CD4-positive, alpha-beta T cell treated with Interleukin-17A for 4 hours (primary cell): ENCODE data around the gene TBPL1.
"Not testable (repeated sequence)": the region's sequence is repeated elsewhere in the genome, so short reads cannot be mapped to it uniquely, and the experiment has no call there.

Experiments
- DNase-seq: peaks from one replicate; pipeline ENCODE4 v3.0.0-alpha.2; 2020; ENCODE audit warnings: mixed read lengths

The TBPL1 gene

DNA sequence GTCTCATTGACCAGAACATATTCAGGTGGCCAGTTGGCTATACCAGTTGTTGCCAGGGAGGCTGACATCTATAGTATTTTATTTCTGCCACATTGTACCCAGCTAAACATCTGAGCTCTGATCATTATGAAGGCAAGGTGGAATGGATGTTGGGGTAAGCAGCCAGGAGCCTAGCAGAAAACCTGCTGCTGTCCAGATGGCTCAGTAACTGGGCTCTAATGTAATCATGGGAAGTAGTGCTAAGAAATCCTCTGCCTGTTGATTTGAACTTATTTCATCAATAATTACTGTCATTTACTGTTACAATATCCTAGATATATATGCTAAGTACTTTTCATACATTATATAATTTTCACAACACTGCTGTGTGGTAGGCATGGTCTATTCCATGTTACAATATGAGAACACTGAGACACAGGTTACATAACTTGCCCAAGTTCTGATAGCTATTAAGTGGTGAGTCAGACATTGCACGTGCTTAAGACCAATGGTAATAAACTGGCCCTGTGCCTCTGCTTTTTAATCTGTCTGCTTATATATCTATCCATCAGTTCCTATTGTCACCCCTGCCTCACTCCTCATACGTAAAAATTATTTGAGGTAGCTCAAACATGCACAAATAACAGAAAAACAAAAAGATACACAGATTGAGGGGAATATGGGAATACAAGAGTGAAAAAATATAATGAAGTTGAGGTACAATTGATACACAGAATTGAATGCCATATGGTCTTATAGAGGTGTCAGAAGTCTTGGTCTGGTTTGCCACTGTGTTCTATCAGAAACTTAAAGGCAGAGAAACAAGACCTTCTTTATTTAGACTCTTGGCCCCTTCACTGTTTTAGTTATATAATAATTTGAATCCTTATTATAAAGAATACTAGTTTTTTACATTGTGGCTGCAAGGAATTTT, 25.2 kb downstream of the TBPL1 start:
- DNase-seq: no peak

DNA sequence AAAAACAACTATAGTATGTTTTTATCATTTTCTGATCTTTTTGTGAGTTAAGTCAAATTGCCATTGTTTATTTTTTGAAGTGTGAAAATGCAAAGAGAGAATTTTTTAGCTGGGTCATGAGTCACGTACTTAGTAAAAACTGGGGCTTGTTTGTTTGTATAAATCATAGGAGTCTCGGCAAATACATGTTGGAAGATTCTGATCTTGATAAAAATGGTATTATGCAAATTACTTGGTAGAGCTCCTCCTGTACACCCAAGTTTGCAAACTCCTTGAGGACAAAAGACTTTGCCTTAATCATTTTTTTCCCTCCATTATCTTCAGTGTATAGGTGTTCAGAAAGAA, 25.8 kb downstream of the TBPL1 start:
- DNase-seq: no peak

DNA sequence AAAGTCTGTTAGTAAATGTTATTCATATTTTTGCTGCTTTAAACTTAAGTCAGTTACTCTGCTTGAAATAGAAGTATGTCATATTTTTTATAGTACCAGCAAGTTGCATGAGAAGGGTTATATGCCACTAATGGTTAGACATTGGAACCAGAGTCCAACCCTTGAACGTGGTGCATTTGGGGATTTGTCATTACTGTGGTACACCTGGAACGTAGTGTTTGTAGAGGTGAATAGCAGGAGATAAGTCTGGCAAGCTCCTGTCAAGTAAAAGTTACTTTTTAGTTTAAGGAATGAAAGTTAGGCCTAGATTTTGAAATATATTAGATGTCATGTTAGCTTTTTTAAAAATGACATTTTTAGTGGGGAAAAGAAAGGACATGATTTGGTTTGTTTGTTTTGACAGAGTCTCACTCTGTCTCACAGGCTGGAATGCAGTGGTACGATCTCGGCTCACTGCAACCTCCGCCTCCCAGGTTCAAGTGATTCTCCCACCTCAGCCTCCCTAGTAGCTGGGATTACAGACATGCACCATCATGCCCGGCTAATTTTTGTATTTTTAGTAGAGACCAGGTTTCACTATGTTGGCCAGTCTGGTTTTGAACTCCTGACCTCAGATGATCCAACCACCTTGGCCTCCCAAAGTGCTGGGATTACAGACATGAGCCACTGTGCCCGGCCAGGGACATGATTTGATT, 26.4 kb downstream of the TBPL1 start:
- DNase-seq: not testable (repeated sequence)

DNA sequence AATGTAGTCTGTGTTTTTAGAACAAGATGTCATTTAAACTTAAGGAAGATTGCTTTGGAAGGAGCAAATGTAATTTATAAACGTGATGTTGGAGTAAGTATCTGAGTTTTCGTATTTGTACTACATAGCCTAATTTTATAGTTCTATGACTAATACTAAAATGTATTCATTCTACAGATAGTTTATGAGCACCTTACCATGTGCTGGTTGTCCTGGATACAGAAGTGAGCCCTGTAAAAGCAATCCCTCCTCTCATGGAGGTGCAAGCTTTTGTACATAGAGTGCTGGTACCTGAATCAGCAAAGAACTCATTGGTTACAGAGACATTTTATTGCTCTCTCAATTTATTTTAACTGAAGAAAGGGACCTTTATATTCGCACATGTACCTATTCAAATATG, 27.1 kb downstream of the TBPL1 start:
- no peak for DNase-seq

DNA sequence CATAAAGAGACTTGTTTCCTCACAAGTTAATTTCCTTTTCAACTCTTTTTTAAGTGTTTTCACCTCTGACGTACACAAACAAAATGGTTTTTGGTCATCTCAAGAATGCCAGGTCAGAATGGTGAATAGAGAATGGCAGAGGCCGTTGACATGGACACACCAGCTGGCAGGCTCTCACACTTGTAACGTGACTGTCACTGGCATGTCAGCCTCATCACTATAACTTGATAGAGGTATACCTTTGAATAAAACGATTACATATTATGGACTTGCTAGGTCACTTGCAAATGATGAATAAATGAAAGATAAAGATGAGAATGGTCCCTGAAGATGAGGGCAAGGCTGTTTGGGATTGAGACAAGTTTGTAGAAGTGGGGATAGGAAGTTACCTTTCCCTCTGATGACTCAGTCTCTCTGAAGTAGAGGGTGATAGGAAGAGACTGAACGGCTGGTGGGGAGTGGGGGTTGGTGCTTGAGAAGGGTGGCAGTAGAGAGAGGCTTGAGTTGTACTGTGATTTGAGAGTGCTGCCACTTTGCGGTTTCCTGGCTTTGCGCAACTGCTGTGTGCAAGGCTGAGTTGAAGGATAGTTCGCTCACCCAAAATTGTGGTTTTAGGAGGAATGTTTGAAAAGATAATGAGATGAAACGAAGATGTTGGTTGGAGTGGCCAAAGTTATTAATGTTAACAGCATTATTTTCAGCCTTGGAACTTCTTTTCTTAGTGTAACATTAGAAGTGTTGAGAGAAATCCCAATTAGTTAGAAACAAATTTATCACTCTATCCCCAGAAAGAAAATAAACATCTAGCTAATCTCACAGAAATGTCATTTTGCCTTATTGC, 30.3 kb downstream of the TBPL1 start:
- DNase-seq: peak; percentile 78

DNA sequence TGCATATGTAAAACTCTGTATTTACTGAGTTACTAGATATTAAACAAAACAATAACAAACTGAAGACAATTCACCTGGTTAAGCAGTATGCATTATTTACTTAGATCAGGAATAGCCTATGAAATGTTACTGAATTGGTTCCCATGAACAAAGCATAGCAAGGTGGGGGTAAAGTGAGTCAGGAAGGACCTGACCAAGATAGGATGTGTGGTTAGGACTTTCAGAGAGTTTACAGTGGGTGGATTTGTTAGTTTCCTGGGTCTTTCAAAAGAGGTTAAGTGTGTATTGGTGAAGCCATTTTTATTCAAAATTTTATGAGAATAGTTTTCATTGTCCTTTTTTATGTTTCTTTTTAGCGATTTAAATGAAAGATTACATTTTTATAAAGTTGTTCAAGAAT, 32.9 kb downstream of the TBPL1 start:
- DNase-seq: no peak

DNA sequence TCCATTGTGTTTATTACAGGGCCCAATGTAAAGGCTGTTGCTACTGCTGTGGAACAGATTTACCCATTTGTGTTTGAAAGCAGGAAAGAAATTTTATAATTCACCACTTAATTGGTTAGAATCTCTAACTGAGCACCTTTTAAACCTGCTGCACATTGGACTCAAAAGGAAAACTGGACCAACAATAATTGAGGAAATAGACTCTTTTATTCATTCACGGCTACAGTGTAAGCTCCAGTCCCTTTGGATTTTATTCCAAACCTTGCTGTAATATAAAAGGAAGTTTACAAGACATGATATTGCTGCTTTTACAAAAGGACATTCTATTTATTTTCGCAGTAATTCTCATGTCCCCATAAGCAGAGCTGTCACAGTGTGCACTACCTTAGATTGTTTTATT, 33.9 kb downstream of the TBPL1 start:
- DNase-seq: no peak

DNA sequence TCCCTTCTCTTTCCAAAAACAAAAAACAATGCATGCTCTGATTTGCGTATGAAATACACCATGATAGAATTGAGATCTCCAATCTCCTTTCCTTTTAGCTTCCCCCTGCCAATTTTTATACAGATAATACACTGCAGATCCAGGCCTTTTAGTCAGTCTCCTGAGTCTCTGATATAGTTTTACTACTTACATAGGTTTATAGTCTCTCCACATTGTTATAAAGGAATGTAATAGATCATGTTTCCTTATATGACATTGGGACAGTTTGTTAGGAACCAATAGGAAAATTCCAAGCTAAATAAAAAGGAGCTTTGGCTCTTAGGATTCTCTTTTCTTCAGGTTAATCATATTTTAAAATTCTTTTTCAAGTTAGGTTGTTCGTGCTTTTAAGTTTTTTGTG, 36.5 kb downstream of the TBPL1 start:
- DNase-seq: no peak

DNA sequence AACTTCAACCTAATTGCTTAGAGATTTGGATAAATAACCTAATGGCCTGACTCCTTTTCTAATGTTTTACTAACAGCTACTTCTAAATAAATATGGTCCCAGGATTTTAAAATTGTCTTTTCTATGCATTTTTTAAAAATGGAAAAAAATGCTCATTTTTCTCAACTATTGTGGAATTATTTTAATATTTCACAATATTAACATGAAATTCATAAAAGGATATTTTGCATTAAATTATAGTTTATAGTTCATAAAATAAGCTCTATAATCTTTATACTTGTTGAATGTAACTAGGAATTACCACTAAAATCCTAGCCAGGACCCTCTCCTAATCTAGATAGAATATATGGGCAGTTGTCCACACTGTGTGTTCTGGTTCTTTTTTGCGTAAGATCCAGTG, 37.3 kb downstream of the TBPL1 start:
- DNase-seq: no peak

DNA sequence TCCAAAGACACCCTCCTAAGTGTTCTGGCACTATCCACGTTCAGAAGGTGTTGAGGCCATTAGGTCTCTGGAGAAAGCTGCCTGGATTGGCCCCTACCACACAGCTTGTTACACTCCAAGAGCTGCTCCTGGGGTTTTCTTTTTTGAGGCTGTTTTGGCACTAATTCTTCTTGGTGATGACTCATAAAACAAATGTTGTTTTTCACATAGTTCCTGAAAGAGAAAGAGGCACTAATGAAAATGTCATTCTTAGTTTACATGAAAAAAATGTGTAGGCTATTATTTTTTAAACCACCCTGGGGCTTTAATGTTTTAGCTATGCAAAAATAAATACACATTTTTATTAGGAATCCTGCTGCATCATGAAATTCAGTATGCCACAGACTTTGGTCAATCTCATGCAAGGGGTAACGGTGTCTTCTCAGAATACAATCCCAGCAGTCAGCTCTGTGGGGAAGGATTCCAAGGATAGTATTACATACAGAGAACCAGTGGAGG, 38.1 kb downstream of the TBPL1 start:
- DNase-seq: no peak

DNA sequence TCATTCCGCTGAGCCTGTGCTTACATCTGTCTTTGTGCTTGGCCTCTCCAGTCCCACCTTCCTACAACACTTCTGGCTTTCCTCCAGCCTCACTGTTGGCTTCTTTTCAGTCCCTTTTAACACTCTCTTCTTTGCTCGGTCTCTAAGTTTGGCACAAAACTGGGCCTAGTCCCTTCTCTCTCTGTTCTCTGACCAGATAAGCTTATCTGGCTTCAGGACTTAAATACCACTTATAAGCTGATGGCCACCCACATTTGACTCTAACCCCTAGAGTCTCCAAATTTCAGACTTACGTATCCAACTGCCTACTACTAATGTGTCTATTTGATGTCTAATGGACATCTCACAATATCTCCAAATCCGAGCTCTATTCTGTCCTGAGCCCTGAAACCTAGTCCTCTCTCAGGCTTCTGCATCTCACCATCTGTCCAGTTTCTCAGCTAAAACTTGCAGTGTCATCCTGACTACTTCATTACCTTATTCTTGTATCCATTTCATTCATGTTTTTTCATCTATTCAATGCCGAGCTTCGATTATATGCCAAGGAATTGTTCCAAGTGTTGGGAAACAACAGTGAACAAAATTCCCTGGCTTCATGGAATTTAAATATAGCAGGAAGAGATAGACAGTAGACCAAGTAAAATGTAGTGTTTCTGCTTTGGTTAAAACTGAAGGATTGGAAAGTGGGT, 40.1 kb downstream of the TBPL1 start:
- no peak for DNase-seq

DNA sequence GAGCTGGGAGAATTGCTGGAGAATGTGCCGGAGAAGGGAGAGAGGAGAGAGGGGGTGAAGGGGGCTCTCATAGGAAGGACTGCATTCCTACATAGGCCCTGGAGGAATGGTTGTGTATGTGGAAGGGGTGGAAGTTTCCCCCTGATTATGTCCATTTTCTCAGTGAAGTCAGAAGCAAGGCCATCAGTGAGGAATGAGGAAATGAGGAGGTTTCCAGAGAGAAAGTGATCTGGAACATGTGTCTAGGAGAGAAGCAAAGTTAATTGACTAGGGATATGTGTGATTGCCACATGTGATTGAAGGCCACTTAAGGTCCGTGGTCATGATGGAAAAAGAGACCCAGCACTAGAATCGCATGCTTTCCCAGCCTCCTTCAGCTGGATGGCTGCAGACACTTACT, 42.3 kb downstream of the TBPL1 start:
- no peak for DNase-seq

DNA sequence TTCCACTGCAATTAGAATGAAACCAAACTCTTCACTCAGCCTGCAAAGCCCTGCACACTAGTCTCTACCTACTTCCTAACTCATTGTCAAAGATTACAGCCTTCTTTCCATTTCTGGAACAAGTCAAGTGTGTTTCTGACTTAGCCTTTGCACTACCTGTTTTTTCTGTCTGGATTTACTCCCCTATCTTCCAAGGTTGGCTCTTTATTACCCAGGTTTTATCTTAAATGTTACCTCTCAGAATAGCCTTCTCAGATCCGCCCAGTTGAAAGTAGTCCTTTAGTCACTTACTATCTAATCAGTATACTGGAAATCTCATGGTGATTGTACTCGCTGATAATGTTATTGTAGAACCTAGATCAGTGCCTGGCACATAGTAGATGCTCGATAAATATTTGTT, 42.7 kb downstream of the TBPL1 start:
- DNase-seq: no peak

DNA sequence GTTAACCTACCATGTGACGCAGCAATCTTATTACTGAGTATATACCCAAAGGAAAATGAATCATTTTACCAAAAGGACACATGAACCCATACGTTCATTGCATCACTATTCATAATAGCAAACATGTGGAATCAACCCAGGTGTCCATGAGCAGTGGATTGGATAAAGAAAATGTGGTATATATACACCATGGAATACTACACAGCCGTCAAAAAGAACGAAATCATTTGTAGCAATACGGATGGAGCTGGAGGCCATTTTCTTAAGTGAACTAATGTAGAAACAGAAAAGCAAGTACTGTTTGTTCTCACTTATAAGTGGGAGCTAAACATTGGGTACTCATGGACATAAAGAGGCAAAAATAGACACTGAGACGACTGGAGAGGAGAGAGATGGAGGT, 44.2 kb downstream of the TBPL1 start:
- no peak for DNase-seq

DNA sequence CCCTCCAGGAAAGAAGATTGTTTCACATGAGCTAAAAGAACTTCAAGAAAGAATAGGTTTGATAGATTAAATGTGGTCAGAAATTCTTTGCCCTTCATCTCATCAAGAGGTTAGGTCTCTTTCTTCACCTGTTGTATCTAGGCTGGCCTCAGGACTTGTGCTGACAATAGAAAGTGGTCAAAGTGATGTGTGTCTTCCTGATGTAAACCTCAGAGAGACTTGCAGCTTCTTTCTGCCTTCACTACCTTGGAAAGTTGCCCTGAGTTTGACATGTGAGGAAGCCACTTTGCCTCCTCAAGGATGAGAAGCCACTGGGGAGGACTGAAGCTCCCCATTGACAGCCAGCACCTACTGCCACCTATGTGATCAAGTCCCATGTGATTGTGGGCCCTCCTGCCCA, 46.3 kb downstream of the TBPL1 start:
- DNase-seq: no peak

DNA sequence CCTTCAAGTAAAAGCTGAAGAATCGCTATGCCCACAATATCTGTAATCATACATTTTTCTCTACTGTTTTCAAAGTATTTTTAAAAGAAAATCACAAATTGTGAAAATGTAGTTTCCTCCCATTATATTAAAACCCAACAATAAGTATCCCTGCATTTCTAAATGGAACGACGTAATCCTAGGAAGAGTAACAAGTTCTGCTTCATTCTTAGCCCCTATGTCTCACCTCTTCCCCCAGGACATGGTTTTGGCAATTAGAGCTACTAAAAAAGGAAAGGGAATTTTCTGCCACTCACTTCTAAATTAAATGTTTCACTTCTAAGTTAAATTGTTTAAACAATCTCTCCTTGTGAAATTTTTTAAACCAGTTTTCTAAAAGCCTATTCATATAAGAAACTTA, 47.4 kb downstream of the TBPL1 start:
- no peak for DNase-seq

DNA sequence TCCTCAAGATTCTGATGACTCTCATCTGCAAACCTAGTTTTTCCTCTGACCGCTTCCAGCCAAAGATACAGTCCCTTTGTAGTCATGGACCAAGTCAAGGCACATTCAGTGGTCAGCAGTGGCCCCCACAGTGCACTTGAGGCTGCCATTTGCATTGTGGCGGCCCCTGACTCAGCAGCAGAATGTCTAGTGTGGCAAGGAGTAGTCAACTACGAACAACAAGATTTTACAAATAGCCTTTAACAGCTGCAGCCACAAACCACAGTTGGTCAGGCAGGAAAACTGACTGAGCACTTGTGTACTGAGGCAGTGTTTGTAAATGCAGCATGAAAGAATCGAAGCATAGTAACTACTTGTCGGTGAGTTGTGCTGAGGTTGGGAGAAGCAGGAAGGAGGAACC, 49.8 kb downstream of the TBPL1 start:
- no peak for DNase-seq

DNA sequence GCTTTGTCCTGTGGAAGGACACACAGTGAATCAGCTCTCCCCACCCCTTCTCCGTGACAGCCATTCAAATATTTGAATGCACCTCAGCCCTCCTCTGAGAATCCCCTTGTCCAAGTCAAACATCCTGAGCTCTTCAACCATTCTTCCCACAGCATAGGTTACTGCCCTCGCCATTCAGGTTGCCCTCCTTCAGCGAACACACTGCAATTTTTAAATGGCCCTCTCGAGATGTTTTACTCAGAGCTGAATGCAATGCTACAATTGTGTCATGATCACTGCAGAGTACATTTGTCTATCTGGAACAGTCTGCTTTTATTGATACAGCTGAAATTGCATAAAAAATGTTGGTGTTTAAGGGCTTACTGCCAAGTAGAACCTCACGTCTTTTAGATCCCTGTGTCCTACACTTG, 50.5 kb downstream of the TBPL1 start:
- DNase-seq: no peak

DNA sequence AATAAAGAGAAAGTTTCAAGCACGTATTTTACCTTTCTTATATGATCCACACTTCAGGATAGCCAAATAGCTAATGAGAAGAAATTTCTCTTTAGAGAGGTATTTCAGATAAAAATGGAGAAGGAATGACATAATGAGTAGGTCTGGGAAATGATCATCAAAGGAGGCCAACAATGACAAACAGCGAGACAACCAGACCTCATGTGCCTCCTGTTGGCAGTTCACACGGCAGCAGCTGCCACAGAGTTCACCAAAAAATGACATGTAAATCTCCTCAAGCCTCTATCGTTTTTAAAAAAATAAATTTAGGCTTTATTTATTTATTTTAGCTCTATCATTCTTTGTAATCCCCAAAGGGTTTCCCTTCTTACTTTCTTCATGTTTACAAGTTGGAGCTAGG, 51.7 kb downstream of the TBPL1 start:
- no peak for DNase-seq

DNA sequence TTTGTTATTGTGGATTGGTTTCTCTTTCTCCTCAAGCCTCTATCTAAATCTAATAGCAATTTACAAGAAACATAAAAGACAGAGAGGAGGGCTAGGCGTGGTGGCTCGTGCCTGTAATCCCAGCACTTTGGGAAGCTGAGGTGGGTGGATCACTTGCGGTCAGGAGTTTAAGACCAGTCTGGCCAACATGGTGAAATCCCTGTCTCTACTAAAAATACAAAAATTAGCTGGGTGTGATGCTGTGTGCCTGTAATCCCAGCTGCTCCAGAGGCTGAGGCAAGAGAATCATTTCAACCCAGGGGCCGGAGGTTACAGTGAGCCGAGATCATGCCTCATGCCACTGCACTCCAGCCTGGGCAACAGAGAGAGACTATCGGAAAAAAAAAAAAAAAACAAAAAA, 52.8 kb downstream of the TBPL1 start:
- no peak for DNase-seq

DNA sequence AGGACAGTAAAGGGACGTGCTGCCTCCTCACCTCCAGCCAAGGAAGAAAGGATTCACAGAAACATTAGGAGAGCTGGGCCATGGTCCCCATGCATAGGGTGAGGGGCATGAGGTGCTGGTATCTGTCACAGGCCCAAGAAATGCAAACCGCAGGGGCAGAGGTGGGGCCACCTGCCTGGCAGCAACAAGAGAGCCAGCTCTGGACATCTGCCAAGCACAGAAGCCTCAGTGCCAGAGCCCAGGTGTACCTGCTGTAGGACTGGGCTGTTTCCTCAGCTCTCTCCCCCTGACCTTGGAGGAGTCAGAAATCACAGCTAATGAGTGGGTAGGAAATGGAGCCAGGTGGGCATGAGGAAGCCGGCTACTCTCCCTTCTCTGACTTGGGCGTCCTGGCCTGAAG, 54.1 kb downstream of the TBPL1 start:
- no peak for DNase-seq

DNA sequence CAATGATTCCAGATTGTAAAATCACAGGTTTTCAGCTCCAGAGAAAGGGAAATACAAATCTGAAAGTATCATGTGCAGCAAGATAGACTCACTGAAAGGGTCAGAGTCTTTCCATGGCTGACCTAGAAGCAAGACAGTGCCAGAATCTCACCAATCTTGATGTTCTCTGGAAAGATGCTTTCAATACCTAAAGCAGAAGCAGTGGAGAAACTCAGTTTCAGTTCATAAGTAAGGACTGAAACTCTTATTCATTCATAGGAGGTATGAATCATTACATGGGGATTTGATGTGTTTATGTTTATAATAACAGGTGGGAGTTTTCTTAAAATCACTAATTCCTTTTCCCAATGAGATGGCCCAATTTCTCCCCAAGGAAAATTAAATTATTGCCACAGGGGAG, 56.9 kb downstream of the TBPL1 start:
- no peak for DNase-seq

DNA sequence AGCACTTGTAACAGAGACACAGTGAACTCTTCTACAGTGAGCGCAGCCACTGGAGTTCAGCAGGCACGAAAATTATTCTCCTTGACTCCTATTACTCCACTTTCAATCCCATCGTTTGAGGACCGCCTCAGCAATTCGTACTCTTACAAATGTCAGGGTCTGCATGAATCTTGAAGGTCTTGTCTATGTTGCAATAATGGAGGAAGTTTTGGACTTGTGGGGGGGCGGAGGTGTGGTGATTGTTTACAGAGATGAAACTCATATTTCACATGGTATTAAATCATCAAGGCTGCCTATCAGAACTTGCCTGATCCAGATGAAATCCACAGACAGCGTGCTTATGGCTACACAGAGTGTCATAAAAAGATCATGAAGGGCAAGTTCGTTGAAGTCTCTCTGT, 57.4 kb downstream of the TBPL1 start:
- DNase-seq: no peak
